ENCODE results near the gene PTPRN2. TPM values are rescaled to one million over a fixed set of nuclear protein-coding genes. Genes with fewer than 3 reads are reported as not detected.
"Not testable (repeated sequence)": the region's sequence is repeated elsewhere in the genome, so short reads cannot be mapped to it uniquely, and the experiment has no call there.

The PTPRN2 gene
- total and polyA plus RNA-seq, 5 experiments from 2014 or later: 0.69 to 1.5 (median 0.99) TPM

DNA sequence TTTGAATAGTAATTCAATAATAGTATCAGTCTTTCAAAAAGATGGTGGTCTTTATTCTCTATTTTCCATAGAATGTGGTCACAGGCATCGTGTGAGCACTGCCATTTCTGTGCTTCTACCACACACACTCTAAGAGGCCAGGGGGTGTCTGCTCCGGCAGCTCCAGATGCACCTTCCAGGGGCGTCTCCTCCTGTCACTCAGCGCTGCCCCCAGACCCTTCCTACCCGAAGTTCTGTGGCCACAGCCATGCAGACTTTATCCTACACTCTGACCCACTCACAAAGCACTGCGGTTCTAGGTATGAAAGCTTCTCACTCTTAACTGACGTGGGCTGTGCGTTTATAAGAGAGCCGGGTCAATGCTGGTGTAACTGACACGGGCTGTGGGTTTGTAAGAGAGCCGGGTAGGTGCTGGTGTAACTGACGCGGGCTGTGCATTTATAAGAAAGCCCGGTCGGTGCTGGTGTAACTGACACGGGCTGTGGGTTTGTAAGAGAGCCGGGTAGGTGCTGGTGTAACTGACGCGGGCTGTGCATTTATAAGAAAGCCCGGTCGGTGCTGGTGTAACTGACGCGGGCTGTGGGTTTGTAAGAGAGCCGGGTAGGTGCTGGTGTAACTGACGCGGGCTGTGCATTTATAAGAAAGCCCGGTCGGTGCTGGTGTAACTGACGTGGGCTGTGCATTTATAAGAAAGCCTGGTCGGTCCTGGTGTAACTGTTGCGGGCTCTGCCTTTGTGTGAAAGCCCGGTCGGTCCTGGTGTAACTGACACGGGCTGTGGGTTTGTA is 886.0 kb downstream of the PTPRN2 start:
- H3K36me3 Mint-ChIP-seq, H3K9me3 Mint-ChIP-seq, ATAC-seq, H3K27ac Mint-ChIP-seq, H3K4me3 Mint-ChIP-seq, H3K4me1 Mint-ChIP-seq, POLR2A ChIA-PET, DNase-seq: not testable (repeated sequence)
- H3K27me3 Mint-ChIP-seq: peaks cover 19 to 63% (median 37%) of the 10 kb centered on the region in 5 donors

DNA sequence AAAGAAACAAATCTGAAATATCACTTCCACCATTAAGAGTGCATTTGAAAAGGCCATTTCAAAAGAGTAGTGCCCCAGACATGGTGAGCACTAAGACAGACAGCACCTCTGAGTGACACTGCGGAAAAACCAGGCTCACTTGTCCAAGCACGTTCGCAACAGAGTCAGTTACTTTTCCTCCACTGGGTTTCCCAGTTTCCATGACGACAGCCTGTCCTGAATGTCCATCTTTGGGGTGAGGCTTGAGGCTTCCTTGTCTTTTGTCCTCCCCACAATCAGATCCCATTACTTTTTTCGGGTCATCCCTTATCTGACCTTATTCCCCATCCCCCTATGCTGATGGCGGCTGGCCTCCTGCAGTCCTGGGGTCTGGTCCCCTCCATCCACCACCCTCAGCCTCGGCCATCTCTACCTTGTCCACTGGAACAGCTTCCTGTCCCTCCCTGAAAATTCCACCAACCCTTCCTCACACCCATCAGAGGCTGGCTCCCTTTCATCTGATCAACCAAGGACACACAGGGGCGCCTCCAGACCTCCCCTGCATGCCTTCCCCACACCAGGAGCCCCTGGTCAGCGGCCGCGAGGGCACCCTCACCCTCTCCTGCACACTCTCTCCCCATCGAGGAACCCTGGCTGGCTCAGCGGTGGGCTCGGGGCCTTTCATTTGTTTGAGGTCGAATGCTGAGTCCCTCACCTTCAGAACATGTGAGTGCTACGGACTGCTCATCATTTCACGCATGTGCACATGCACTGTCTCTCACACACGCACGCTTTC is 887.2 kb downstream of the PTPRN2 start:
- ATAC-seq: no peak
- DNase-seq: no peak
- POLR2A ChIA-PET: no interaction called here
- Mint-ChIP-seq H3K27me3 (peaks cover 21 to 56% (median 38%) of the 10 kb centered on the region in 5 donors), H3K27ac (peak overlapping the region in 1 of 10 donors; percentile 54), H3K9me3 (peaks cover 0 to 3% (median 2%) of the 10 kb centered on the region in 9 donors), H3K4me1 (no peaks in the 10 kb centered on the region), H3K36me3 (no peaks in the 10 kb centered on the region), H3K4me3 (no peak overlapping the region)

DNA sequence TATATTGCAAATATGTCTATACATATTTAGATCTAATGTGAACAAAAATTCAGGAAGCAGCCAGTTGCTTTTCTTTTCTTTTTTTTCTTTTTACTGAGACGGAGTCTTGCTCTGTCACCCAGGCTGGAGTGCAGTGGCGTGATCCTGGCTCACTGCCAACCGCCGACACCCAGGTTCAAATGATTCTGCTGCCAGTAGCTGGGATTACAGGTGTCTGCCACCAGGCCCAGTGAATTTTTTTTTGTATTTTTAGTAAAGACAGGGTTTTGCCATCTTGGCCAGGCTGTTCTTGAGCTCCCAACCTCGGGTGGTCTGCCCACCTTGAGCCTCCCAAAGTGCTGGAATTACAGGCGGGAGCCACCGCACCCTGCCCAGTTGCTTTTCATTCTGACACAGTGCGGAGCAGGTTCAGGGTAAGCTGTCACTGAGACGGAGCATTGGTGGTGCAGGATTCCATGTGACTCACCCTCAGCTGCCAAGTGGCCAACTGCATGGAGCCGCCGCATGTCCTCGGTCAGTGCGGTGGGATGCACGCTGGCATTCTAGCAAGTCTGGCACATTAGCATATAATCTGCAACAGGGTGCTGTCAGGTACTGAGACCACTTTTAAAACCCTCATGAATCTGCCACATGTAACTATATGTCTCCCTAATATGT is 888.1 kb downstream of the PTPRN2 start:
- Mint-ChIP-seq H3K27me3 (peaks cover 26 to 56% (median 39%) of the 10 kb centered on the region in 5 donors), H3K36me3 (no peaks in the 10 kb centered on the region), H3K4me1 (no peaks in the 10 kb centered on the region), H3K9me3 (peaks cover 0 to 5% (median 3%) of the 10 kb centered on the region in 9 donors), H3K27ac (peak overlapping the region in 1 of 10 donors; percentile 29), H3K4me3 (no peak overlapping the region)
- POLR2A ChIA-PET: interaction anchor here (1.6 kb wide), 1 partner anchor 9 kb away, joined by 3 read pairs; no protein-coding TSS in a partner anchor
- ATAC-seq: no peak
- DNase-seq: no peak

DNA sequence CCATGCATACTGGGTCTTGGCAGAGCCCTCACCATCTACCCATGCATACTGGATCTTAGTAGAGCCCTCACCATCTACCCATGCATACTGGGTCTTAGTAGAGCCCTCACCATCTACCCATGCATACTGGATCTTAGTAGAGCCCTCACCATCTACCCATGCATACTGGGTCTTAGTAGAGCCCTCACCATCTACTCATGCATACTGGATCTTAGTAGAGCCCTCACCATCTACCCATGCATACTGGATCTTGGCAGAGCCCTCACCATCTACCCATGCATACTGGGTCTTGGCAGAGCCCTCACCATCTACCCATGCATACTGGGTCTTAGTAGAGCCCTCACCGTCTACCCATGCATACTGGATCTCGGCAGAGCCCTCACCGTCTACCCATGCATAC is 890.3 kb downstream of the PTPRN2 start:
- DNase-seq, H3K4me3 Mint-ChIP-seq, H3K9me3 Mint-ChIP-seq, POLR2A ChIA-PET, ATAC-seq, H3K27ac Mint-ChIP-seq, H3K4me1 Mint-ChIP-seq, H3K36me3 Mint-ChIP-seq: not testable (repeated sequence)
- H3K27me3 Mint-ChIP-seq: peaks cover 24 to 49% (median 32%) of the 10 kb centered on the region in 5 donors

DNA sequence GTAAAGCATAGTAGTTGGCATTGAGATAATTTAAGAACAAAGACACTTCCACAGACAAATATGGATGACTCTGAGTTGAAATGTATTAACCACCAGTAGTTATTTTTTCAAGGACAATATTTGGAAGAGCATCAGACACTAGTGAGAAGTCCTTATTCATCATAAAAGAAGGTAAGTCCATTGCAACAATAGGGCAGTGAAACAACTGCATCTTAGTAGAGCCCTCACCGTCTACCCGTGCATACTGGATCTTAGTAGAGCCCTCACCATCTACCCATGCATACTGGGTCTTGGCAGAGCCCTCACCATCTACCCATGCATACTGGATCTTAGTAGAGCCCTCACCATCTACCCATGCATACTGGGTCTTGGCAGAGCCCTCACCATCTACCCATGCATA is 892.0 kb downstream of the PTPRN2 start:
- ATAC-seq, POLR2A ChIA-PET, H3K36me3 Mint-ChIP-seq, H3K27ac Mint-ChIP-seq, DNase-seq, H3K4me3 Mint-ChIP-seq, H3K9me3 Mint-ChIP-seq: not testable (repeated sequence)
- Mint-ChIP-seq H3K27me3 (peaks cover 21 to 37% (median 28%) of the 10 kb centered on the region in 5 donors), H3K4me1 (peaks cover 7 to 21% (median 12%) of the 10 kb centered on the region in 4 donors)

DNA sequence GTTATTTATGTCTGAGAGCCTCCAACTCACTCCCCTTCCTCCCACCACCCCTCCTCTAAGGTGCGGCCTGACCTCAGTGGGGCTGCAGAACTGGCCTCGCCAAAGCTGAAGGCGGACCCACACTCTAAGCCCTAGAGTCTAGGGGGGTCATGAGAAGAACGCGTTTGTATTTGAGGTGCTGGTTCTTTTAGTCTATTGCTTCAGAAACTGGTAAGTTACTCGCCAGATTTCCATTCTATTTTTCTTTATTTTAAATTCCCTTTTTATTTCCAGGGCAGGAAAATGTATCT is 893.3 kb downstream of the PTPRN2 start:
- H3K27ac Mint-ChIP-seq: no peak overlapping the region
- POLR2A ChIA-PET: no interaction called here
- peaks cover 0 to 5% (median 3%) of the 10 kb centered on the region in 9 donors for H3K9me3 Mint-ChIP-seq
- DNase-seq: no peak
- peaks cover 7 to 21% (median 17%) of the 10 kb centered on the region in 4 donors for H3K4me1 Mint-ChIP-seq
- ATAC-seq: no peak
- H3K27me3 Mint-ChIP-seq: peaks cover 15 to 34% (median 22%) of the 10 kb centered on the region in 5 donors
- peak overlapping the region in 9 of 10 donors; percentile 11 to 72 (median 60) for H3K4me3 Mint-ChIP-seq
- H3K36me3 Mint-ChIP-seq: peaks cover 0 to 4% (median 0%) of the 10 kb centered on the region in 3 donors

DNA sequence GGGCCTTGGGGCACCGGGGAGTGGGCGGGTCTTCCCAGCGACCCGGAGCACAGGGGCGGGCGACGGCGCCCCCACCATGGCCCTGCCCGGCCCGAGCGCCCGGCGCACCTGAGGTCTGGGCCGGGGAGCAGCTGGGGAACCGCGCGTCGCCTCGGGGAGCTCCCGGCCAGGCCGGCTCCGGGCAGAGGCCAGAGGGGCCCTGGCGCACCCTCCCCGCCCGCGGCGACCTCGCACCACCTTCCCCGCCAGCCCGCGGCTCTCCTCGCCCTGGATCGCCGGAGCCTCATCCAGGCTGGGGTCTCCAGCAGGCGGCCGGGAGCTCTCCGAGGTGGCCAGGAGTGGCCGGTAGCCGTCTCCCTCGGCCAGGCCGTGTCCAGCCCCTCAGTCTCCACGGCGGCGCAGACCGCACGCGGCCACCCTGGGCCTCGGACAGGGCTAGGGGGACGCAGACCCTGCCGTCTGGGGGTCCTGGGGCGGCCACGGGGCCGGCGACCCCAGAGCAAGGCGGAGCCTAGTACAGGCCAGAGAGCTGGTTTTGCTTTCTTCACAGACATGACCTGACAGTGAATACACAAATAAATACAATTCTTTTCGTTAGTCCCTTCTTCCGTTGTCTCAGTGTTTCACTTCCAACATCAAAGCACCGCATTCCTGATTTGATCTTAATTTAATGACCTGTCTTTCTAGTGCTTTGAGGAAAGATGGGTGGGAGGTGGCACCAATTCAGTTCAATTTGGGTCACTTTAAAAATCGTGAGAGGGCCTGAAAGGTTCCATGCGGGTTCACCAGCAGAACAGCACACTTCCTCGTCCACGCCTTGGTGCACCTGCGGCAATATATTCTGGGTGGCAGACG is 893.9 kb downstream of the PTPRN2 start:
- ATAC-seq (no peak), DNase-seq (no peak)
- Mint-ChIP-seq H3K27ac (peak overlapping the region in 1 of 10 donors; percentile 43), H3K4me1 (peaks cover 7 to 21% (median 17%) of the 10 kb centered on the region in 4 donors), H3K9me3 (peaks cover 0 to 5% (median 3%) of the 10 kb centered on the region in 9 donors), H3K27me3 (peaks cover 15 to 33% (median 18%) of the 10 kb centered on the region in 5 donors), H3K4me3 (peak overlapping the region; percentile 11 to 72 (median 59)), H3K36me3 (peaks cover 0 to 4% (median 0%) of the 10 kb centered on the region in 3 donors)
- POLR2A ChIA-PET: no interaction called here

DNA sequence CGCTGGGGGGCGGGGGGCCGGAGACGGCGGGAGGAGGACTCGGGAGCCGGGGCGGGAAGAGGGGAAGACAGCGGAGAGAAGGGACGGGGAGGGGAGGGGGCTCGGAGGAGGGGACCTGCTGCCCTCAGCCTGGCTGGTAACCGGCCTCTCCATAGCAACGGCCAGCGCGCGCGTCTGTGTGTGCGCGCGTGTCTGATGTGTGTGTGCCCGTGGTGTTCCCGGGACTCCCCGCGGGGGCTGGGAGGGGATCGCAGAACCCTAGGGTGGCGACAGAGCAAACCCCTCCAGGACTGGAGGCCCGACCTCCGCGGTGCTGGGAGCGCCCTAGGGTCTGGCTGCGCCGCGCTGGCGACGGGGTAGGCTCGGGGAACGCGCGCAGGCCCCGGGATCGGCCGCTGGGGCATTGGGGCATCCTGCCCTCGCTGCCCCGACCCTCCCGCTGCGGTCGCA is 894.5 kb downstream of the PTPRN2 start:
- Mint-ChIP-seq H3K4me3 (peak overlapping the region in 1 of 10 donors; percentile 52), H3K9me3 (peaks cover 0 to 5% (median 3%) of the 10 kb centered on the region in 9 donors), H3K27ac (no peak overlapping the region), H3K27me3 (peaks cover 17 to 39% (median 24%) of the 10 kb centered on the region in 5 donors), H3K4me1 (peaks cover 7 to 26% (median 20%) of the 10 kb centered on the region in 4 donors), H3K36me3 (peaks cover 0 to 4% (median 0%) of the 10 kb centered on the region in 3 donors)
- POLR2A ChIA-PET: no interaction called here
- DNase-seq (no peak), ATAC-seq (peak; percentile 27 to 53)

DNA sequence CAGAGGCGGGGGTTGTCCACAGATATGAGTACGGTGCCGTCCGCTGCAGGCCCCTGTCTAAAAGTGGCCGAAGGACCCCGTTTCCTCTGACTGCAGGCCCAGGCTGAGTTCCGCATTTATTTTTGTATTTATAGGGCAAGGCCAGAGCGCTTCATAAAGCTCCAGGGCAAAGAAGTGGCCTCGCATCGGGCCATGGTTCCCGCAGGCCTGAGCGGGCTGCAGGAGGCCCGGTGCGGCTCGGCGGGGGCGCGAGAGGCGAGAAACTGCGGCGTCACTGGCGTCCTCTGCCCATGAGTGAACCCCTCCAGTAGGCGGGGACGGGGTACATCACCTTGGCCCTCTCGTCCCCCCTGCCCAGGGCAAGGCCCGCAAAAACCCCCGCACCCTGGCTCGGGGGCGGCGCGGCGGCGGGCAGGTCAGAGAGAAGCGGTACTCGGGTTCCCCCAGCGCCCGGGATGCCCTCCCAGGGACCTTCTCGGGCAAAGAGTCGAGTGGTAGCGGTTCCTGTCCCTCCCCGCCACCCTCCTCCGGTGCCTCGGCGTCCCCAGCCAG is 895.1 kb downstream of the PTPRN2 start:
- peaks cover 0 to 5% (median 3%) of the 10 kb centered on the region in 9 donors for H3K9me3 Mint-ChIP-seq
- POLR2A ChIA-PET: no interaction called here
- peak overlapping the region in 1 of 10 donors; percentile 18 for H3K27ac Mint-ChIP-seq
- peak overlapping the region in 8 of 10 donors; percentile 7 to 70 (median 52) for H3K4me3 Mint-ChIP-seq
- H3K27me3 Mint-ChIP-seq: peaks cover 18 to 42% (median 30%) of the 10 kb centered on the region in 5 donors
- H3K36me3 Mint-ChIP-seq: peaks cover 0 to 4% (median 0%) of the 10 kb centered on the region in 3 donors
- H3K4me1 Mint-ChIP-seq: peaks cover 7 to 26% (median 20%) of the 10 kb centered on the region in 4 donors
- DNase-seq (no peak), ATAC-seq (no peak)

DNA sequence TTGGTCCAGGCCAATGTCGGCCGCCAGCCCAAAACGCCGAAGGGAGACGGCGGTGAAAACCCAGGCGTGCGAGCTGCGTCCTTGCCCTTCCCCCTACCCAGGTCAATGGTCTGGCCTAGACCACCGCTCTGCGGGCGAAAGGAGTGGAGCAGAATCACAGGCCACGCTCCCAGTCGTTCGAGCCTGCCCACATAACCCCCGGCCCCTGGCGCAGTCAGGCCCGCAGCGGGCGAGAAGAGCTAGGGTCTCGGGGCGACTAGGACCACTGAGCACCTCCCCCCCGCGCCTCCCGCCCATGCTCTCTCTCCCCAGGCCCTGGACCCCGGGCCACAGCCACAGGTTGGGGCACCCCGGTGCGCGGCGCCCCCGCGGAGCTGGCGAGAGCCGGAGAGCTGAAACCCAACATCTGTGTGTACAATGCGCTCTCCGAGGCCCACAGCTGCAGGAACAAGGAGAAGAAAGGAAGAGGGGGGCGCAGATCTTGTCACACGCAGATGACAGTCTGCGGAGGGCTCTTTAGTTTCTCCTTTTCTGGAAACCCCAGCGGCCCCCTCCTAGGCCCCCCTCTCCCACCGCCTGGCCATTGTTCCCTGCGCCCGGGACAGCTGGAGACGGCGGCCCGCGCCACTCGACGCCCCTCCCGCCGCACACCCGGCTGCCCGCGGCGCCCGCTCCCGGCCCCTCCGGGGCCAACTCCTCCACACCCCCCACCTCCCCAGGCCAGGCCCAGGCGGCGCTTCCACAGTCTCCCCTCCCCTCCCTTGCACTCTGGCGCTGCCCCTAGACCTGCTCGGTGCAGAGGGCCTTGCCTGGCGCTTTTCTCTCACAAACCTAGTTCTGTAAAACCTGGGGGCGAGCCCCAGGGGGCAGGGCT is 895.8 kb downstream of the PTPRN2 start:
- POLR2A ChIA-PET: no interaction called here
- ATAC-seq: no peak
- Mint-ChIP-seq H3K4me1 (peaks cover 7 to 30% (median 24%) of the 10 kb centered on the region in 4 donors), H3K27me3 (peaks cover 18 to 47% (median 37%) of the 10 kb centered on the region in 5 donors), H3K36me3 (peaks cover 0 to 4% (median 0%) of the 10 kb centered on the region in 3 donors), H3K27ac (peak overlapping the region in 1 of 10 donors; percentile 18), H3K4me3 (peak overlapping the region in 9 of 10 donors; percentile 65 to 79 (median 74)), H3K9me3 (peaks cover 0 to 5% (median 3%) of the 10 kb centered on the region in 9 donors)
- DNase-seq: no peak

All from naive thymus-derived CD8-positive, alpha-beta T cell (primary cell).